A673 (cell line): ENCODE measurements around the gene ATRAID. TPM values are rescaled to one million over a fixed set of nuclear protein-coding genes. Genes with fewer than 3 reads are reported as not detected.
"Not testable (repeated sequence)": the region's sequence is repeated elsewhere in the genome, so short reads cannot be mapped to it uniquely, and the experiment has no call there.

Experiments
- BruUV-seq: library from RNA; stranded (reverse); fragments of 400-500 nt; replicated peaks from 2 replicates; lab custom pipeline; 2021; lab: Mats Ljungman, UMichigan
- CTCF ChIA-PET: fragments of 300-600 bp; sonication (Branson Sonifier 250); formaldehyde crosslinking; loops from one replicate; lab custom pipeline; 2022; ENCODE audit warnings: antibody characterized with exemption; lab: Charles Lee
- POLR2A ChIA-PET: fragments of 300-600 bp; sonication (Branson Sonifier 250); formaldehyde crosslinking; loops from one replicate; lab custom pipeline; 2022; ENCODE audit warnings: antibody characterized with exemption; ENCODE audit not compliant: low non-redundant PET; lab: Charles Lee
- DNase-seq: peaks from one replicate; pipeline ENCODE4 v3.0.0-alpha.2; 2015; ENCODE audit warnings: low spot score
- H3K27ac ChIP-seq: fragments of 200-600 bp; sonication (generic); 2 replicates; pipeline ENCODE4 v1.5.1; 2016; ENCODE audit warnings: mixed run types, low read depth, mild to moderate bottlenecking, mixed read lengths, antibody characterized with exemption, low read length; ENCODE audit not compliant: poor library complexity, severe bottlenecking
- H3K27me3 ChIP-seq: fragments of 200-600 bp; sonication (generic); replicated peaks from 2 replicates; pipeline ENCODE4 v1.6.1; 2017; ENCODE audit warnings: mixed run types, low read depth, mild to moderate bottlenecking, mixed read lengths, antibody characterized with exemption, low read length; ENCODE audit not compliant: insufficient read depth, poor library complexity
- H3K36me3 ChIP-seq: fragments of 200-600 bp; sonication (generic); 2 replicates; pipeline ENCODE4 v1.6.1; 2016; ENCODE audit warnings: mixed run types, mild to moderate bottlenecking, mixed read lengths, antibody characterized with exemption, low read length; ENCODE audit not compliant: insufficient read depth, poor library complexity, severe bottlenecking
- H3K4me1 ChIP-seq: fragments of 200-600 bp; sonication (generic); 2 replicates; pipeline ENCODE4 v1.6.1; 2017; ENCODE audit warnings: mixed run types, mild to moderate bottlenecking, mixed read lengths, antibody characterized with exemption, low read length; ENCODE audit not compliant: insufficient read depth, poor library complexity, severe bottlenecking
- H3K4me3 ChIP-seq: fragments of 200-600 bp; sonication (generic); 2 replicates; pipeline ENCODE4 v1.5.1; 2016; ENCODE audit warnings: low read depth, mixed run types, mild to moderate bottlenecking, mixed read lengths, low read length; ENCODE audit not compliant: poor library complexity, severe bottlenecking
- H3K9me3 ChIP-seq: fragments of 200-600 bp; sonication (generic); 2 replicates; pipeline ENCODE4 v1.6.1; 2016; ENCODE audit warnings: mixed run types, low read depth, mild to moderate bottlenecking, mixed read lengths, antibody characterized with exemption, low read length; ENCODE audit not compliant: poor library complexity, severe bottlenecking
- CTCF ChIP-seq: fragments of 300-800, 200-600 bp; sonication (generic); conservative IDR thresholded peaks from 2 replicates; pipeline ENCODE4 v1.5.1; 2017; ENCODE audit warnings: low read depth, mild to moderate bottlenecking, antibody characterized with exemption, low read length, moderate library complexity, mixed read lengths
- EZH2 ChIP-seq: fragments of 200-600 bp; sonication (generic); IDR thresholded peaks from 2 replicates; pipeline ENCODE4 v1.6.1; 2017; ENCODE audit warnings: borderline replicate concordance, low read depth, mild to moderate bottlenecking, mixed read lengths, antibody characterized with exemption, low read length; ENCODE audit not compliant: poor library complexity, severe bottlenecking
- intact Hi-C: fragments of 100-400 bp; cut with micrococcal nuclease; formaldehyde crosslinking; loops from one replicate; pipeline ENCODE4 v1.10.0; 2022; ENCODE audit not compliant: unreplicated experiment
- total RNA-seq: library from RNA; stranded (reverse); gene quantifications from 2 replicates; pipeline ENCODE4 v1.2.3, GENCODE V29; 2021

ATRAID gene
- total RNA-seq, 1 experiment from 2014 or later = 107 TPM

- H3K9me3 ChIP-seq = no peaks in the 10 kb centered on the region
- ChIA-PET CTCF (no interaction called here), POLR2A (no interaction called here)
- no peak overlapping the region for H3K4me3 ChIP-seq
- no peak overlapping the region for H3K27ac ChIP-seq
- TF ChIP-seq CTCF = no peak
- no peak for TF ChIP-seq EZH2
- no peak for DNase-seq
- H3K36me3 ChIP-seq = no peaks in the 10 kb centered on the region
- intact Hi-C loops = no loop called here
- BruUV-seq = no TSS peak
- no peaks in the 10 kb centered on the region for H3K27me3 ChIP-seq
- H3K4me1 ChIP-seq = no peaks in the 10 kb centered on the region
These were observed 37.2 kb upstream of the ATRAID start for GRCh38 chr2:27174638-27175037.

- Histone ChIP-seq H3K4me3 (no peak overlapping the region), H3K36me3 (no peaks in the 10 kb centered on the region), H3K4me1 (peaks cover 3% of the 10 kb centered on the region), H3K27me3 (no peaks in the 10 kb centered on the region), H3K27ac (no peak overlapping the region), H3K9me3 (no peaks in the 10 kb centered on the region)
- DNase-seq = no peak
- intact Hi-C loops = no loop called here
- TF ChIP-seq EZH2 (no peak), CTCF (no peak)
- BruUV-seq = no TSS peak
- ChIA-PET POLR2A (no interaction called here), CTCF (interaction anchor here (0.6 kb wide), 1 partner anchor 16 kb away, joined by 3 read pairs; no protein-coding TSS in a partner anchor)
These were observed 36.5 kb upstream of the ATRAID start for GRCh38 chr2:27175330-27175729.

GRCh38 chr2:27175781-27176180 is 36.1 kb upstream of the ATRAID start:
- ChIA-PET CTCF (interaction anchor here (0.6 kb wide), 1 partner anchor 16 kb away, joined by 3 read pairs; no protein-coding TSS in a partner anchor), POLR2A (interaction anchor here (0.7 kb wide), 1 partner anchor 67 kb away, joined by 3 read pairs; no protein-coding TSS in a partner anchor)
- DNase-seq, H3K4me1 ChIP-seq, intact Hi-C loops, H3K4me3 ChIP-seq, H3K36me3 ChIP-seq, H3K9me3 ChIP-seq, BruUV-seq, H3K27me3 ChIP-seq, H3K27ac ChIP-seq: not testable (repeated sequence)
